Lower leg skin (tissue), 3 donors: ENCODE results near the gene IL17B.

Experiments used
- POLR2A ChIP-seq, 2 donors: fragments of 450-650 bp; IDR thresholded peaks; one replicate each; pipeline ENCODE4 v1.6.1; 2016 to 2017; ENCODE audit warnings: antibody characterized with exemption in 2 of 2, mild to moderate bottlenecking in 1 of 2, moderate library complexity in 1 of 2
- TF ChIP-seq, protein P1 (sequence below), 3 donors: fragments of 450-650 bp; IDR thresholded peaks; one replicate each; pipeline ENCODE4 v1.5.1; 2016; ENCODE audit warnings: antibody characterized with exemption in 3 of 3, mild to moderate bottlenecking in 3 of 3, moderate library complexity in 2 of 3

DNA sequence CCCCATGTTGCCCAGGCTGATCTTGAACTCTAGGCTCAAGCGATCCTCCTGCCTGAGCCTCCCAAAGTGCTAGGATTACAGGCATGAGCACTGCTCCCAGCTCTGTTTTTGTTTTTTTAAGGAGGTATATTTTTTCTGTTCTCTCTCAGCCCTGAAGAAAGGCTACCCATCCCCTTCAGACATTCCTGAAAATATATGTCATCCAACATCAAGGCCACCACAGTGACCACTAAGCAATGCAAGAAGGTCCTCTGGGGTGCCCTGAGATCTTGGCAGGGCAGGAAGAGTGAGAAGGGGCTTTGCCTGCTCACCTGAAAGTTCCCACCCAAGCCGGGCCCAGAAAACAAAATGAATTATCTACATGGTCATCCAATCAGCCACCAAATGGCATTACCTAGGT is 47.8 kb upstream of the IL17B start:
- TF ChIP-seq, protein P1, sequence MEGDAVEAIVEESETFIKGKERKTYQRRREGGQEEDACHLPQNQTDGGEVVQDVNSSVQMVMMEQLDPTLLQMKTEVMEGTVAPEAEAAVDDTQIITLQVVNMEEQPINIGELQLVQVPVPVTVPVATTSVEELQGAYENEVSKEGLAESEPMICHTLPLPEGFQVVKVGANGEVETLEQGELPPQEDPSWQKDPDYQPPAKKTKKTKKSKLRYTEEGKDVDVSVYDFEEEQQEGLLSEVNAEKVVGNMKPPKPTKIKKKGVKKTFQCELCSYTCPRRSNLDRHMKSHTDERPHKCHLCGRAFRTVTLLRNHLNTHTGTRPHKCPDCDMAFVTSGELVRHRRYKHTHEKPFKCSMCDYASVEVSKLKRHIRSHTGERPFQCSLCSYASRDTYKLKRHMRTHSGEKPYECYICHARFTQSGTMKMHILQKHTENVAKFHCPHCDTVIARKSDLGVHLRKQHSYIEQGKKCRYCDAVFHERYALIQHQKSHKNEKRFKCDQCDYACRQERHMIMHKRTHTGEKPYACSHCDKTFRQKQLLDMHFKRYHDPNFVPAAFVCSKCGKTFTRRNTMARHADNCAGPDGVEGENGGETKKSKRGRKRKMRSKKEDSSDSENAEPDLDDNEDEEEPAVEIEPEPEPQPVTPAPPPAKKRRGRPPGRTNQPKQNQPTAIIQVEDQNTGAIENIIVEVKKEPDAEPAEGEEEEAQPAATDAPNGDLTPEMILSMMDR (IDR thresholded peaks at IDR 0.05) = no peak
- no peak for TF ChIP-seq POLR2A (IDR thresholded peaks at IDR 0.05)
